Caki2 (cell line): ENCODE data around the gene CERCAM. TPM values are rescaled to one million over a fixed set of nuclear protein-coding genes. Genes with fewer than 3 reads are reported as not detected.
"Not testable (repeated sequence)": the region's sequence is repeated elsewhere in the genome, so short reads cannot be mapped to it uniquely, and the experiment has no call there.

ENCODE experiments used
- DNase-seq: peaks from one replicate; pipeline ENCODE4 v3.0.0-alpha.2; 2015; ENCODE audit warnings: low read depth
- in situ Hi-C: cut with HindIII; loops from 2 replicates; pipeline ENCODE4 v1.10.0; 2016; ENCODE audit warnings: low sequenced_read_pairs, low pct_unique_long_range_greater_than_20kb, mixed read lengths
- total RNA-seq: library from RNA; depleted of rRNA; stranded (reverse); fragments of >200 nt; shearing (Covaris generic); gene quantifications from 2 replicates; pipeline ENCODE4 v1.2.3, GENCODE V29; 2014; ENCODE audit warnings: low replicate concordance

Gene CERCAM
- total RNA-seq, 1 experiment from 2014 or later, result 50.6 TPM

- in situ Hi-C loops, result no loop called here
- peak; percentile 61 for DNase-seq
These were observed 17.9 kb downstream of the CERCAM start for GRCh38 chr9:128438343-128439109.

GRCh38 chr9:128439273-128439672, 18.6 kb downstream of the CERCAM start:
- in situ Hi-C loops, result no loop called here
- no peak for DNase-seq

- DNase-seq, result no peak
- in situ Hi-C loops, result no loop called here
These were observed 21.5 kb downstream of the CERCAM start for GRCh38 chr9:128442150-128442549.

- in situ Hi-C loops, DNase-seq: not testable (repeated sequence)
These were observed 25.8 kb downstream of the CERCAM start for GRCh38 chr9:128446505-128446904.

- no peak for DNase-seq
- in situ Hi-C loops, result no loop called here
These were observed 28.1 kb downstream of the CERCAM start for GRCh38 chr9:128448746-128449145.

- in situ Hi-C loops, result no loop called here
- peak; percentile 18 for DNase-seq
These were observed 34.3 kb downstream of the CERCAM start for GRCh38 chr9:128454991-128455390.

- in situ Hi-C loops, result no loop called here
- DNase-seq, result peak; percentile 94
These were observed 35.4 kb downstream of the CERCAM start, which contains the start of gene ODF2 for GRCh38 chr9:128455849-128456612. TSS of gene ODF2 (plus strand) at chr9:128456006. CDS start at chr9:128456092, 86 bp downstream.

GRCh38 chr9:128456613-128457061, 36.0 kb downstream of the CERCAM start:
- peak; percentile 68 for DNase-seq
- in situ Hi-C loops, result no loop called here

GRCh38 chr9:128457207-128457606, 36.5 kb downstream of the CERCAM start:
- no peak for DNase-seq
- in situ Hi-C loops, result no loop called here

GRCh38 chr9:128459011-128459410, 38.4 kb downstream of the CERCAM start:
- DNase-seq, result no peak
- in situ Hi-C loops, result no loop called here

- DNase-seq, result no peak
- in situ Hi-C loops, result no loop called here
These were observed 48.4 kb downstream of the CERCAM start for GRCh38 chr9:128469070-128469469.

GRCh38 chr9:128470560-128470959, 49.9 kb downstream of the CERCAM start:
- in situ Hi-C loops, result no loop called here
- DNase-seq, result no peak

GRCh38 chr9:128473104-128473503, 52.4 kb downstream of the CERCAM start:
- DNase-seq, result no peak
- in situ Hi-C loops, result no loop called here

- no peak for DNase-seq
- in situ Hi-C loops, result no loop called here
These were observed 55.2 kb downstream of the CERCAM start for GRCh38 chr9:128475867-128476266.

- in situ Hi-C loops, result no loop called here
- DNase-seq, result no peak
These were observed 58.6 kb downstream of the CERCAM start for GRCh38 chr9:128479262-128479661.

- in situ Hi-C loops, result no loop called here
- DNase-seq, result no peak
These were observed 60.9 kb downstream of the CERCAM start for GRCh38 chr9:128481561-128481960.

- in situ Hi-C loops, result no loop called here
- no peak for DNase-seq
These were observed 61.5 kb downstream of the CERCAM start for GRCh38 chr9:128482186-128482585.

GRCh38 chr9:128484686-128485413, 64.2 kb downstream of the CERCAM start:
- in situ Hi-C loops, result no loop called here

GRCh38 chr9:128485414-128485855, 64.8 kb downstream of the CERCAM start:
- in situ Hi-C loops, result no loop called here
- no peak for DNase-seq

More at GRCh38 chr9:128484686-128485413, 64.2 kb downstream of the CERCAM start:
- no peak for DNase-seq
